Left ventricle myocardium superior (tissue), 1 donor: ENCODE results near the gene EXOC6. TPM values are rescaled to one million over a fixed set of nuclear protein-coding genes. Genes with fewer than 3 reads are reported as not detected.
"Not testable (repeated sequence)": the region's sequence is repeated elsewhere in the genome, so short reads cannot be mapped to it uniquely, and the experiment has no call there.

ENCODE experiments used
- ATAC-seq: fragments of 200-7000 bp; cut with Tn5 transposase; one replicate; pipeline ENCODE4 v1.9.1; 2020; ENCODE audit warnings: mild to moderate bottlenecking, moderate library complexity
- DNase-seq: peaks from one replicate; pipeline ENCODE4 v3.0.0-alpha.2; 2020
- intact Hi-C: fragments of 100-400 bp; cut with micrococcal nuclease; formaldehyde crosslinking; loops from one replicate; pipeline ENCODE4 v1.11.0; 2022
- total RNA-seq: library from RNA; stranded (reverse); fragmentation: NEBNext Ultra II Directional; extraction: Animal tissue kit (Norgen Biotek cat#: 25700); gene quantifications from one replicate; pipeline ENCODE4 v1.2.1, GENCODE V29; 2021
- donor health status: DM: no; HTN: yes; CAD: no; lungs with severe emphysema.

Gene EXOC6
- total RNA-seq, 1 donor from 2014 or later = 9.2 TPM

DNA sequence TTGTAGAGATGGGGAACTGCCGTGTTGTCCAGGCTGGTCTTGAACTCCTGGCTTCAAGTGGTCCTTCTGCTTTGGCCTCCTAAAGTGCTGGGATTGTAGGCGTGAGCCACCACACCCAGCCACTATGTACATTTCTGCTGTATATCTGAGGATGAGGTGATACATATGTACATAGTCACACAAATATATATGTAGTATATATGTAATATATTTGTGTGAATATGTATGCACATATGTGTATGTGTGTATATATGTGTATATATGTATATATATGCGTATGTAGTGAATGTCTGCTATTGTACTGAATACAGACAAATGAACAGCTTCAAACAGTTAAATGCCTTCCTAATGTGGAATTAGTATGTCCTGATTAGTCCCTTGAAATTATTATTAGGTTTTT is 70.3 kb downstream of the EXOC6 start:
- DNase-seq = no peak

GRCh38 chr10:92920866-92921265 is 72.5 kb downstream of the EXOC6 start:
- intact Hi-C loops = no loop called here
- no peak for DNase-seq
- no peak for ATAC-seq

More for the DNA sequence above, 70.3 kb downstream of the EXOC6 start:
- no peak for ATAC-seq
- intact Hi-C loops = no loop called here

DNA sequence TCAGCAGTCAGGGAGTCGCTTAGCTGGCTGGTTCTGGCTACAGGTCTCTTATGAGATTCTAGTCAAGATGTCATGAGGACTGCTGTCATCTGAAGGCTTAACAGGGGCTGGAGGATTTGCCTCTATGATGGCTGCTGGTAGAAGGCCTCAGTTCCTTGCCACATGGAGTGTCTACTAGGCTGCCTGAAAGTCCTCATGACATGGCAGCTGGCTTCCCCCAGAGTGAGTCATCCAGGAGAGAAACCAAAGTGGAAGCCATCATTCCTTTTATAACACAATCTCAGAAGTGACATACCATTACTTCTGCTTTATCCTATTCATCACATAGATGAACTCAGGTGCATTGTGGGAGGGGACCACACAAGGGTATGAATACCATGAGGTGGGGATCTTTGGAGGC is 75.1 kb downstream of the EXOC6 start:
- DNase-seq (no peak), ATAC-seq (no peak)
- intact Hi-C loops = no loop called here

DNA sequence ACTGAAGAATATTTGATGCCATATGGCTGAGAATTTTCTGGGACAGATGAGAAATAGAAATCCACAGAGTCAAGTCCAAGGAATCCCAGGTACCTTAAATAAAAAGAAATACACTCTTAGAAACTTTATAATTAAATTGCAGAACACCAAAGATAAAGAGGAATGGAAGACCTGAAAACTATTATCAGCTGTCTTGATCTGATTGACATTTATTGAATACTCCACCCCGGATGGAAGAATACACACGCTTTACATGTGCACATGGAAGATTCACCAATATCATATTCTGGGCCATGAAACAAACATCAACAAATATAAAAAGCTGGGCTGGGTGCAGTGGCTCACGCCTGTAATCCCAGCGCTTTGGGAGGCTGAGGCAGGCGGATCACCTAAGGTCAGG is 81.6 kb downstream of the EXOC6 start:
- intact Hi-C loops = no loop called here
- DNase-seq (no peak), ATAC-seq (no peak)

DNA sequence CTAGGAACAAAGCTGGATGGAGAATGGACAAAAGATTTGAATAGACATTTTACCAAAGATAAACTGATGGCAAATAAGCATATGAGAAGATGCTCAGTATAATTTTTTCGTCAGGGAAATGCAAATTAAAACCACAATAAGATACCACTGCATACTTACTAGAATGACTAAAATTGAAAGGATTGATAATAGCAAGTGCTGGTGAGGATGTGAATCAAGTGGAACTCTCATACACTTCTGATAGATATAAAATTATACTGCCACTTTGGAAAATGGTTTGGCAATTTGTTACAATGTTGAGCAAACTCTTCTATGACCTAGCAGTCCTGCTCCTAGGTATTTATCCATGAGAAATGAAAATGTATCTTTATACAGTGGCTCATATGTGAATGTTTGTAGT is 83.3 kb downstream of the EXOC6 start:
- ATAC-seq = no peak
- DNase-seq = no peak
- intact Hi-C loops = no loop called here

- intact Hi-C loops = no loop called here
- ATAC-seq = no peak
- no peak for DNase-seq
These were observed 89.6 kb downstream of the EXOC6 start for GRCh38 chr10:92937876-92938275.

DNA sequence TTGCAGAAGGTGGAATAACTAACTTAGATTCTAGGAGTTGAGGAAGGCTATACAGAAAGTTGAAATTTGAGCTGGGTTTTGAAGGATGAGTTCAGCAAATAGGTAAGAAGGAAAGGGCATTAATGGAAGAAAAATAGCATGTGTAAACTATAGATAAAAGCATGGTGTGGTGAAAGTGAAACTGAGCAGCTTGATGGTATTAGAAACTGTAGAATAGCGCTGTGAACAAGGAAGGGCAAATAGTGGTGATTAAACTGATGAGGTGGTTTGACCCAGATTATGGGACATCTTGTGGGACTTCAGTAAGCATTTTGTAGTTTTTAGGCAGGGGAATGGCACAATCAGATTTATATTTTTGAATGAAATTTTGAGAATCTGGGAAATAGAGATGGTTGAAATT is 90.5 kb downstream of the EXOC6 start:
- ATAC-seq (no peak), DNase-seq (no peak)
- intact Hi-C loops = no loop called here

- ATAC-seq (no peak), DNase-seq (no peak)
- intact Hi-C loops = no loop called here
These were observed 93.9 kb downstream of the EXOC6 start for GRCh38 chr10:92942226-92942625.

DNA sequence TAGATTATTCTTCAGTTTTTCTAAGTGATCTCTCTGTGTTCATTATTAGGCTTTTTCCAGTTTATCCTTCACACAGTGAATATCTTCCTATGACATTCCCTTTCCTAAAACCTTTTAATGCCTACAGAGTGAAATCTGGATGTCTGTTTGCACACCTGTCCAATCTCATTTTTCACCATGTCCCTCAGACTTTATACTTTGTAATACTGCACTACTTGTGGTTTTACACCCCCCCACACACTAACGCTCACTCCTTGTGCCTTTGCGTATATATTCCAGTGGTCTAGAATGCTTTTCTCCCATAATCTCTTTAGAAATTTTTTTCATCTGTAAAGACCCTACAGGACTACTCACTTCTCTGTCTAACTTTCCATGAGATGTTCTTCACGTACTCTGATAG is 98.2 kb downstream of the EXOC6 start:
- no peak for ATAC-seq
- DNase-seq = no peak
- intact Hi-C loops = no loop called here

- intact Hi-C loops, DNase-seq, ATAC-seq: not testable (repeated sequence)
These were observed 104.3 kb downstream of the EXOC6 start for GRCh38 chr10:92952573-92952972.

DNA sequence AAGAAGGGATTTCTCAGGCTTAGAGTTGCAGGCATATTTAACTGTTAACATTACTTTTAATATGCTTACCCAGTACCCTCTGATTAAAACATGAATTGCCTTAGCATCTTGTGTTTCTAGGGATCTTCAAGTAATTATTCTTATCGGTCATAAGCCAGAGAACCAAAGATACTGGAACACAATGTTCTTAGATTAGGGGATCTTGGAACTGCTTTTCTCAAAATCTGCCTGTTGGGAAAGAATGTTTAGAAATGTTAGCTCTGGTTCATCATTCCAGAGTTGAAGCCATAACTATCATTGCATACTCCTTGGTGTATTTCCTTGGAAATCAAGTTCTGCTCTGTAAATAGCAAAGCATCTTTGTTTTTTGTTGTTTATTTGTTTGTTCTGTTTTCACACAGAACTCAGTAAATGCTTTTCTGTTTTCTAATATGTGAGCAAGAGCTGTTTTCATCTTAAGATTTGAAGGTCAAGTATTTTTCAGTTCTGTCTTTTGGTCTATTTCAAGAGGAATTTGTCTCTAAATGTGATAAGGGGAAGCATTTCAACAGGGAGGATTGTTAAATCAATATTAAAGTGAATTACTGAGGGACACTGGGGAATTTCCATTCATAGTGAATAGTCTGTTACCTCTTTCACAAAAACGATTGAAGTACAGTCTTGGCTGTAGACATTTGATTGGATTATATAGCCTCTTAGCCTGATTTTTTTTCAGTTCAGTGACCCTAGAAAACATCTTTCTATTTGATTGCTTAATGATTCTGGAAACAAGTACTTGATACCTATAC is 109.1 kb downstream of the EXOC6 start:
- intact Hi-C loops = no loop called here
- ATAC-seq (peak; percentile 31), DNase-seq (no peak)

GRCh38 chr10:92961638-92962037 is 113.3 kb downstream of the EXOC6 start:
- intact Hi-C loops = no loop called here
- DNase-seq = no peak
- no peak for ATAC-seq

- intact Hi-C loops = no loop called here
- ATAC-seq (no peak), DNase-seq (no peak)
These were observed 117.0 kb downstream of the EXOC6 start for GRCh38 chr10:92965314-92965713.

DNA sequence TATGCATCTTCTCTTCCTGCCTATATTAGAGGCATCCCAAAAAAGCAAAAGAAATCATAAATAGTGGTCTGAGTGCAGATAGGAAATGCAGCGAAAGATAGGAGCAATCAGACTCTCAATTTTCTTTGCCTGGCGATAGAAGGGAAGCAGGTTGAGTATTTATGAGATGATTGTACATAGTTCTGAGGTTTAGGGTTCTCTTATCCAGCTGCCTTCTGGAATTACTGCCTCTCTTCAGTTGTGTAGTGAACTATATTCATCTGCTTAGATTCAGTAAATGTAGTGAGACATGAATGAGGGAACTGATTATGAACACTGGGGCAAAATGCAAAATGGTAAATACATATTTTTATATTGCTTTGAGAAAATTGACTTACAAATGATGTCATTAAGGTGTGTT is 119.3 kb downstream of the EXOC6 start:
- DNase-seq (no peak), ATAC-seq (no peak)
- intact Hi-C loops = no loop called here

- no peak for DNase-seq
- ATAC-seq = no peak
- intact Hi-C loops = no loop called here
These were observed 120.8 kb downstream of the EXOC6 start for GRCh38 chr10:92969151-92969550.

- intact Hi-C loops = no loop called here
- DNase-seq (no peak), ATAC-seq (no peak)
These were observed 122.2 kb downstream of the EXOC6 start for GRCh38 chr10:92970301-92971070.

- ATAC-seq (no peak), DNase-seq (no peak)
- intact Hi-C loops = no loop called here
These were observed 123.9 kb downstream of the EXOC6 start for GRCh38 chr10:92972066-92972870.

DNA sequence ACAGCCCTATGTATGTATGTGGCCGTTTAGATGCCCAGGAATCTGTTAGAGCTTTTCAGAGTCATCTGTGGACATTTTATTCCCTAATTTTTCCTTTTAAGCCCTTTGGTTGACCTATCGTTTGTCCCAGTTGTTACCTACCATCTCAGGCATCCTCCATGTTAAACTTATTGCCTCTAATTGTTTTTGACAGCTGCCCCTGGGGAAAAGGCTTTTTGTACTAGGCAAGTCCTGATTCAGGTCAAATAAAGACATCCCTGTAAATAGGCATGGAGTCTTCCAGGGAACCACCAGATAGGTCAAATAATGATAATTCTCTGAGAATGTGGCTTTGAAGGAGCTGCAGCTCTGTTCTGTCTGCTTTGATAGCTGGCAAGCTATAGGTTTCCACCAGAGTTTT is 124.6 kb downstream of the EXOC6 start:
- ATAC-seq = no peak
- no peak for DNase-seq
- intact Hi-C loops = no loop called here

DNA sequence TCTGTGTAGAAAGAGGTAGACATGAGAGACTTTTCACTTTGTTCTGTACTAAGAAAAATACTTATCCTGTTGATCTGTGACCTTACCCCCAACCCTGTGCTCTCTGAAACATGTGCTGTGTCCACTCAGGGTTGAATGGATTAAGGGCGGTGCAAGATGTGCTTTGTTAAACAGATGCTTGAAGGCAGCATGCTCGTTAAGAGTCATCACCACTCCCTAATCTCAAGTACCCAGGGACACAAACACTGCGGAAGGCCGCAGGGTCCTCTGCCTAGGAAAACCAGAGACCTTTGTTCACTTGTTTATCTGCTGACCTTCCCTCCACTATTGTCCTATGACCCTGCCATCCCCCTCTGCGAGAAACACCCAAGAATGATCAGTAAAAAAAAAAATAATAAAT is 128.0 kb downstream of the EXOC6 start:
- DNase-seq, ATAC-seq, intact Hi-C loops: not testable (repeated sequence)

DNA sequence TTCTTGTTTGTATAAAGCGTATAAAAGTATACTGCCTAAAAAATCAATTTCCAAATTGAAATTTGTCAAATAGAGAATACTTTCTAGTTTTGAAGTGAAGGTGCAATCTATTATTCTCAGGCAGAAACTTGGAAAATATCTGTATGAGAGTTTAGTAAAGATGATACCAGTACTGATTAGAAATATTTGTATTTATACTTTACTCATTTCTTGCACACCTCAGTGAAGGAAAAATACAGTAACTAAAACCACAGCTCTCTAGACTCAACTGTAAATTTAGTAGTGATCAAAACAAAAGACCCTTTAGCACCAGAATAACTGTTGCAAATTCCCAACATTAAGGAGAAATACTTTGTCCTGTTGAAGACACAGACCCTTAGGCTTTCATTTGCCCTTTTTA is 140.9 kb downstream of the EXOC6 start:
- DNase-seq (no peak), ATAC-seq (no peak)
- intact Hi-C loops = no loop called here
